Stimulated activated naive CD8-positive, alpha-beta T cell treated with anti-CD3 and anti-CD28 coated beads, Interleukin-15, Interleukin-2, amounts not matched to agents 100 U/mL and 50 U/mL, for 24 hours (primary cell): ENCODE results near the gene NEURL1.
"Not testable (repeated sequence)": the region's sequence is repeated elsewhere in the genome, so short reads cannot be mapped to it uniquely, and the experiment has no call there.

Source experiments
- ATAC-seq: fragments of 150-1000 bp; cut with Tn5 transposase; one replicate; pipeline ENCODE4 v1.10.0; 2021
- DNase-seq: peaks from one replicate; pipeline ENCODE4 v3.0.0; 2021

Gene NEURL1

GRCh38 chr10:103585011-103585405, 91.5 kb downstream of the NEURL1 start:
- DNase-seq (no peak), ATAC-seq (no peak)

GRCh38 chr10:103587073-103587472, 93.6 kb downstream of the NEURL1 start:
- DNase-seq (no peak), ATAC-seq (no peak)

- DNase-seq (no peak), ATAC-seq (no peak)
Measured at GRCh38 chr10:103589074-103589630, 95.6 kb downstream of the NEURL1 start.

GRCh38 chr10:103590060-103590459, 96.6 kb downstream of the NEURL1 start:
- no peak for ATAC-seq
- DNase-seq, result no peak

- no peak for DNase-seq
- no peak for ATAC-seq
Measured at GRCh38 chr10:103590744-103591291, 97.3 kb downstream of the NEURL1 start.

- DNase-seq (peak; percentile 62), ATAC-seq (peak; percentile 69)
Measured at GRCh38 chr10:103592186-103593021, 98.9 kb downstream of the NEURL1 start.

GRCh38 chr10:103593022-103593570, 99.6 kb downstream of the NEURL1 start:
- DNase-seq, result no peak

GRCh38 chr10:103595933-103596726, 102.6 kb downstream of the NEURL1 start:
- ATAC-seq (no peak), DNase-seq (no peak)

More at GRCh38 chr10:103593022-103593570, 99.6 kb downstream of the NEURL1 start:
- ATAC-seq, result no peak

- no peak for ATAC-seq
- DNase-seq, result no peak
Measured at GRCh38 chr10:103597003-103597402, 103.5 kb downstream of the NEURL1 start.

GRCh38 chr10:103598654-103599115, 105.2 kb downstream of the NEURL1 start:
- DNase-seq (peak; percentile 26), ATAC-seq (no peak)

- ATAC-seq, result no peak
- DNase-seq, result no peak
Measured at GRCh38 chr10:103599211-103599610, 105.7 kb downstream of the NEURL1 start.

GRCh38 chr10:103599907-103600306, 106.4 kb downstream of the NEURL1 start:
- no peak for ATAC-seq
- DNase-seq, result no peak

- DNase-seq, result no peak
- no peak for ATAC-seq
Measured at GRCh38 chr10:103600325-103600724, 106.8 kb downstream of the NEURL1 start.

GRCh38 chr10:103600956-103601569, 107.6 kb downstream of the NEURL1 start:
- DNase-seq, result no peak
- ATAC-seq, result no peak

GRCh38 chr10:103602028-103602851, 108.7 kb downstream of the NEURL1 start:
- ATAC-seq (no peak), DNase-seq (no peak)

GRCh38 chr10:103602852-103603155, 109.3 kb downstream of the NEURL1 start:
- no peak for ATAC-seq
- DNase-seq, result no peak

- DNase-seq (no peak), ATAC-seq (no peak)
Measured at GRCh38 chr10:103603382-103603781, 109.9 kb downstream of the NEURL1 start.

- DNase-seq (peak; percentile 55), ATAC-seq (peak; percentile 37)
Measured at GRCh38 chr10:103605359-103606096, 112.0 kb downstream of the NEURL1 start.

- not testable (repeated sequence) for DNase-seq, ATAC-seq
Measured at GRCh38 chr10:103606097-103606438, 112.6 kb downstream of the NEURL1 start.

- not testable (repeated sequence) for ATAC-seq, DNase-seq
Measured at GRCh38 chr10:103607051-103607450, 113.5 kb downstream of the NEURL1 start.
